Stimulated activated CD4-positive, alpha-beta T cell treated with anti-CD3 and anti-CD28 coated beads, Interleukin-4, amount 100 ng/mL, for 48 hours (primary cell): ENCODE data around the gene SHMT1.
"Not testable (repeated sequence)": the region's sequence is repeated elsewhere in the genome, so short reads cannot be mapped to it uniquely, and the experiment has no call there.

Experiments
- DNase-seq, 2 donors: peaks; one replicate each; pipeline ENCODE4 v3.0.0-alpha.2; 2020; ENCODE audit warnings: low read depth in 2 of 2

The SHMT1 gene

DNA sequence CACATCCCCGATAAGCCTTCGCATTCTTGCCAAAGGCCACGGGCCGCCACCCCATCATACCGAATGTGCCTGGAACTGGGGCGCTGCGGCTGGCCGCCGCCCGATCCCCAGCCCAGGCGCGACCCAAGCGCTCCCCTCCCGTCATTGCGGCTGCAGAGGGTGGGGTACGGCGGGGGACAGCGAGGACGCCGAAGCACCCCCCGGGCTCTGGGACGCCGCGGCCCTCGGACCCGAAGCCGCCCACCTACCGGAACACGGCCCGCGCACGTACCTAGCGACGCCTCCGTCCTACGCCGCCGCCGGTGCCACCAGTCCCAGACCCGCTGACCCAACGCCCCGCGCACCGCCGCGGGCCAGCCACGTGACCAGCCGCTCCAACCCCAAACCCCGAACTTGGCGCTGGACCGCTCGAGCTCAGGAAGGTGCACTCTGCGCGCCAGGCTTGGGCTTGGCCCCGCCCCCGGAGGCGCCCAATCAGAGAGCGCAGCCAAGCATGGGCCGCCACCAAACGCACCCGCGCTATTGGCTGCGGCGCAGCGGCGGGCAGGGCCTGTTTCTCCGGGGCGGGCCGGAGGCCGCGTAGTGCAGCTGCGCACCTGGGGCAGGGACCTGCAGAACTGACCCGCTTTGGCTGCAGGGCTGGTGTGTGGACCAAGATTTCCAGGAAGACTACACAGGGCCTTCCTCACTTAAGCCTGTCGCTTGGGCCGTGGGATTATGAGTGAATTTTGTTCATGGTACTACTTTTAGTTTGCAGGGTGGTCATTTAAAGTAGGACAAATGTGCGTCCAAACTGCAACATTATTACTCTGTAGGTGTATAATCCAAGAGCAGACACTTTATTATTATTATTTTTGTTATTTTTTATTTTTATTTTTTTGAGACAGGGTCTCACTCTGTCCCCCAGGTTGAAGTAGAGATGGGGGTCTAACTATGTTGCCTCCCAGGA is at the start of gene SHMT1:
Gene SHMT1, minus strand, starts transcription at position 450 of the 949 bp plus-strand sequence. CDS start 7,569 bp downstream, outside the sequence.
- DNase-seq = peak; percentile 84 to 91

- DNase-seq = not testable (repeated sequence)
These were observed 48.7 kb upstream of the SHMT1 start for GRCh38 chr17:18412001-18412538.

DNA sequence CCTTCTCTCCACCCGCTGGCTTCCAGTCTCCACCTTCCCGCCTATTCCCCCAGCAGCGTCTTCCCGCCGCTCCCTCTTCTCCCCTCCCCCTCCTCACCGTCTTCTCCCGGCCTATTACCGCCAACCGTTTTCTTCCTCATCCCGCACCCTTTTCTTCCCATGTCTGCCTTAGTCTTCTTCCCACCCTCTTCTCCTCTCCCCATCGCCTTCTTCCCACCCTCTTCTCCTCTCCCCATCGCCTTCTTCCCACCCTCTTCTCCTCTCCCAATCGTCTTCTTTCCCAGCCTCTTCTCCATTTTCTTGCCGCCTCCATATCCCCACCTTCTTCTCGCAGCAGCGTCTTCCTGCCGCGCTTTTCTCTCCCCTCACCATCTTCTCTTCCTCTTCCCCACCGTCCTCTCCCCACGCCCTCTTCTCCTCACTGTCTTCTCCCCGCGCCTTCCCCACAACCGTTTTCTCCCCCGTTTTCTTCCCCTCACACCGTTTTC is 48.1 kb upstream of the SHMT1 start:
- DNase-seq = peak; percentile 8 to 18

GRCh38 chr17:18410736-18411135 is 47.4 kb upstream of the SHMT1 start:
- DNase-seq = not testable (repeated sequence)

GRCh38 chr17:18409321-18409720 is 46.0 kb upstream of the SHMT1 start:
- not testable (repeated sequence) for DNase-seq

DNA sequence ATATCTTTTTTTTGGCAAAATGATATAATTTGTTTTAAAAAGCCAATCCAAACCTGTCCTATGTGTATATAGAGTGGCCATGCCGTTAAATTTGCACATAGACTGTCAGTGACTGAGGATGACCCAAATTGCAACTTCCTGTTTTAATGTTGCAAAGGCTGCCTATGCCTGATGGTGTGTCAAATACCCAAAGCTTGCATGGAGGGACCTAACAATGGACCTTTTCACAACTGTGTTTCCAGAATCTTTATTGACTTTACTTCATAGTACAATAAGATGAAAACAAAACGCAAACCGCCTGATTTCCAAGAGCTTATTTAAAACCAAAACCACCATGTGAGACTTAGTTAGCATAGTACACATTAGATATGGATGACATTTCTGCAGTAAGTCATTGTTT is 45.6 kb upstream of the SHMT1 start:
- DNase-seq = not testable (repeated sequence)

DNA sequence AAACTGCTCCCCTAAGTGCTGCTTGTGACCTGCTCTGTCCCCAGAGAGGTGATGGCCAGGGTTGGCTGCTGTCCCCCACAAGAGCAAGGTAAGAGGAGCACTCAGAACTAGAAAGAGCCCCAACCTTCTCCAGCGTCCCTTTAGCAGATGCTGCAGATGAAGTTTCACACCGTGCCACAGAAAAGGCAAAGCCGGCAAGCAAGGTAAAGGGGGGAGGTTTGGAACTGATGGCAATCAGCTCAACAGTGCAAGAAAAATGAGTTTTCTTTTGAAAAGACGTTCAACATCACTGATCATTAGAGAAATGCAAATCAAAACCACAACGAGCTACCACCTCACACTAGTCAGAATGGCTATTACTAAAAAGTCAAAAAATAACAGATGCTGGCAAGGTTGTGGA is 40.3 kb upstream of the SHMT1 start:
- DNase-seq = not testable (repeated sequence)

- DNase-seq = not testable (repeated sequence)
These were observed 39.8 kb upstream of the SHMT1 start for GRCh38 chr17:18403166-18403565.

- not testable (repeated sequence) for DNase-seq
These were observed 38.7 kb upstream of the SHMT1 start for GRCh38 chr17:18401872-18402590.

GRCh38 chr17:18388728-18389127 is 25.4 kb upstream of the SHMT1 start:
- DNase-seq = not testable (repeated sequence)

DNA sequence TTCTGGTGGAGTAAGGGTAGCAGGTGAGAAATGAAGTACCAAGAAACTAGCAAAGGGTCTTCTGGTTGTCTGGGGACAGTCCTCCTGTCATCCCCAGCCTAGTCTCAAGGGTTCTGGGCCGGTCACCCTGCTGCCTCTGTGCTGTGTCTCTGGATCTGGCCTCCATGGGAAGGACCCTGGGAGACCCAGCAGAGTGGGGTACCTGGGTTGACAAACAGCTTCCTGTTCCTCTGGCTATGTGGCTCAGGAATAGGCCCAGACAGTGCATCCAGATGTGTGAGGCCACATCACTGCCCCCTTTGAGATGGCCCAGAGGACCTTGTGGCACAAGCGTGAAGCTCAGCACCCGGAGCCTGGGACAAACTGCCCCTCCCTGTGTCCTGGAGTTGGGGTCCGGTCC is 24.9 kb upstream of the SHMT1 start:
- not testable (repeated sequence) for DNase-seq

DNA sequence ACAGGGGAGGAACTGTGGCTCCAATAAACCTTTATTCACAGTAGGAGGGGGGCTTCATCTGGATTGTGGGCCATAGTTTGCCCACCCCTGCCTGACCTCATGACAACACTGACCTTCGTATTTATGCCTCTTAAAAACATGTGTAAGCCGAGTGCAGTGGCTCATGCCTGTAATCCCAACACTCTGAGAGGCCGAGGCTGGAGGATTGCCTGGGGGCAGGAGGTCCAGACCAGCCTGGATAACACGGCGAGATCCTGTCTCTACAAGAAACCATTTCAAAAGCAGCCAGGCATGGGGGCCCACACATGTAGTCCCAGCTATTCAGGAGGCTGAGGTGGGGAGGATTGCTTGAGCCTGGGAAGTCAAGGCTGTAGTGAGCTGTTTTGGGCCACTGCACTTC is 24.2 kb upstream of the SHMT1 start:
- not testable (repeated sequence) for DNase-seq

DNA sequence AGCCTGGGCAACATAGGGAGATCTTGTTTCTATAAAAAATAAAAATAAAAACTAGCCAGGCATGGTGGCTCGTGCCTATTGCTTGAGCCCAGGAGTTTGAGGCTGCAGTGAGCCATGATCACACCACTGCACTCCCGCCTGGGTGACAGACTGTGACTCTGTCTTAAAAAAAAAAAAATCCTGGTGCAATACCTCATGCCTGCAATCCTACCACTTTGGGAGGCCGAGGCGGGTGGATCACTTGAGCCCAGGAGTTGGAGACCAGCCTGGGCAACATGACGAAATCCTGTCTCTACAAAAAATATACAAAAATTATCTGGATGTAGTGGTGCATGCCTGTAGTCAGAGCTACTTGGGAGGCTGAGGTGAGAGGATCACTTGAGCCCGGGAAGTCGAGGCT is 20.9 kb upstream of the SHMT1 start:
- not testable (repeated sequence) for DNase-seq

- not testable (repeated sequence) for DNase-seq
These were observed 19.7 kb upstream of the SHMT1 start for GRCh38 chr17:18383079-18383481.

GRCh38 chr17:18382441-18383078 is 19.2 kb upstream of the SHMT1 start:
- no peak for DNase-seq

DNA sequence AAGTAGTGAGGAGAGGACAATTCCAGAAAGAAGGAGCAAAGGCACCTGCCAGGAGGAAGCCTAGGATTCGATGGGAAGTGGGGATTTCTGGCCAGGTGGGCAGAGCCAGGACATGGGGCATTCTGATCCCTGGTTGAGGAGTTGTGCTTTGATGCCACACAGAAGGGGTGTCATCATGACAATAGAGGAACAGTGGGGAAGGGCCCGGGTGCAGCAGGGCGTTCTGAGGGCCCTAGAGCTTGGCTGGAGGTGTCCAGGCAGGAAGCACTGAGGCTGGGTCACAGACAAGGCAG is 18.5 kb upstream of the SHMT1 start:
- no peak for DNase-seq

GRCh38 chr17:18381158-18381952 is 18.0 kb upstream of the SHMT1 start:
- DNase-seq = no peak

GRCh38 chr17:18380471-18381157 is 17.3 kb upstream of the SHMT1 start:
- no peak for DNase-seq

- DNase-seq = no peak
These were observed 16.1 kb upstream of the SHMT1 start for GRCh38 chr17:18379246-18380146.
